K562 (cell line): ENCODE measurements around the gene UBE2C.

Experiments used
- HDAC2 ChIP-seq: fragments of 450-650 bp; IDR thresholded peaks from 2 replicates; pipeline ENCODE4 v1.6.1; 2016; ENCODE audit warnings: mild to moderate bottlenecking
- POLR2A ChIP-seq: fragments of 450-650 bp; conservative IDR thresholded peaks from 2 replicates; pipeline ENCODE4 v1.6.1; 2016

DNA sequence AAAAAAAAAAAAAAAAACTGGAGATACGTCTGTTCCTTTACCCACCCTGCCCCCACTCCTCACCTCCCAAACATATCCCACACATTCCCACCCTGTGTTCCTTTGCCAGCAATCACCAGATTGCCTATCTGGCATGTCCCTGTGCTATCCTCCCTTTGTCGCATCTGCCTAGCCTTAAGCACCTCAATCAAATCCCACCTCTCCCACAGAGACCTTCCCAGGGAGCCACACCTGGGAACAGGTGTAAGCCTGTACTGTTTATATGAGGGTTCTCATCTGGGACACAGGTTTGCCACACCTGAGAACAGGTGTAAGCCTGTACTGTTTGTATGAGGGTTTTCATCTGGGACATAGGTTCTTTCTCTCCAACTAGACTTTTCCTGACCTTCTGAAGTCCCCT is 37.5 kb upstream of the UBE2C start:
- TF ChIP-seq HDAC2: no peak
- TF ChIP-seq POLR2A: no peak
